ENCODE results near the gene CDC25B. TPM values are rescaled to one million over a fixed set of nuclear protein-coding genes. Genes with fewer than 3 reads are reported as not detected.

Gene CDC25B
- polyA plus RNA-seq (15.0 to 41.5 TPM (median 23.5 TPM) in 3 replicates), polyA minus RNA-seq (19.1 to 77.3 TPM (median 28.9 TPM) in 3 replicates)
- polyA plus RNA-seq (2011; ENCODE audit: low read depth), result 35.9 TPM
- polyA plus RNA-seq (2011; cell fraction: cytosol; rRNA removed), result 31.9 and 57.1 TPM in 2 replicates
- 89.9 and 117 TPM in 2 replicates for polyA plus RNA-seq (2011; cell fraction: nucleus; rRNA removed)
- polyA plus RNA-seq (2012; ENCODE audit: low replicate concordance), result 14.3 and 38.5 TPM in 2 replicates
- 34.5 TPM for polyA minus RNA-seq (2011; cell fraction: cytosol; rRNA and poly(A)+ RNA removed)
- 18.8 and 36.4 TPM in 2 replicates for polyA minus RNA-seq (2011; cell fraction: nucleus; rRNA and poly(A)+ RNA removed)

DNA sequence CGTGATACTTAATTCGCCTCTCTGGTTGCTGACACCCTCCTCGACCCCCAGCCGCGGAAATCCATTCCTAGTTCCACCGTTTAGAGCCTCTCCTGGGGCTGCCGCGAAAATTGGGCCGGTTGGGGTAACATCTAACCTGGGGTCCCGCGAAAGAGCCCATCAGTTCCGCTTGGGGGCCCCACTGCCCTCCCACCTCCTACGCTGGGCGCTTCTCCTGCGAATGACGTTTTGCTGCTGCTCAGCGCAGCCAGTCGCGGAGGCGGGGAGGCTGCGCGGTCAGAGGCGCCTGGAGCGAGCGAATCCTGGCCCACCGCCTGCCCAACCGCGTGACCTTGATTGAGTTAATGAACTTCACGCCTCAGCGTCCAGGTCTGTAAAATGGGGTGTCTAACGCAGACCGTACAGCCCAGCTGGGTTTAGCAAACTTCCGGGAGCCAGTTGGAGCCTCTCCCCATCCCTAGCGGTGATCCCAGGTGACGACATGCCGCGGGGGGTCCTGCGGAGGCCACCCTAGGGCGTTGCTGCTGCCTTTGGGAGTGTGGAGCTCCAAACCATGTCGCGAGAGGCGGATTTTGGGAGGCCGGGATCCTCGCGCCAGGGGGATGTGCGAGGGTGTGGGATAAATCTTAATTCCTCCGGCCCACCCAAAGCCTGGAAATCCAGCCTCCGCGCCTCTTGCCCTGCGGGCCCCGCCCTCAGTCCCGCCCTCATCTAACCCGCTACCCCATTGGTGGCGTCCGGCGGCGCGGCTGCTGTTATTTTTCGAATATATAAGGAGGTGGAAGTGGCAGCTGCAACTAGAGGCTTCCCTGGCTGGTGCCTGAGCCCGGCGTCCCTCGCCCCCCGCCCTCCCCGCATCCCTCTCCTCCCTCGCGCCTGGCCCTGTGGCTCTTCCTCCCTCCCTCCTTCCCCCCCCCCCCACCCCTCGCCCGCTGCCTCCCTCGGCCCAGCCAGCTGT, at the start of gene CDC25B:
Gene CDC25B, plus strand, starts transcription at position 800 of the 958 bp plus-strand sequence. CDS start 222 bp downstream, outside the sequence.
- TF ChIP-seq, protein P1, sequence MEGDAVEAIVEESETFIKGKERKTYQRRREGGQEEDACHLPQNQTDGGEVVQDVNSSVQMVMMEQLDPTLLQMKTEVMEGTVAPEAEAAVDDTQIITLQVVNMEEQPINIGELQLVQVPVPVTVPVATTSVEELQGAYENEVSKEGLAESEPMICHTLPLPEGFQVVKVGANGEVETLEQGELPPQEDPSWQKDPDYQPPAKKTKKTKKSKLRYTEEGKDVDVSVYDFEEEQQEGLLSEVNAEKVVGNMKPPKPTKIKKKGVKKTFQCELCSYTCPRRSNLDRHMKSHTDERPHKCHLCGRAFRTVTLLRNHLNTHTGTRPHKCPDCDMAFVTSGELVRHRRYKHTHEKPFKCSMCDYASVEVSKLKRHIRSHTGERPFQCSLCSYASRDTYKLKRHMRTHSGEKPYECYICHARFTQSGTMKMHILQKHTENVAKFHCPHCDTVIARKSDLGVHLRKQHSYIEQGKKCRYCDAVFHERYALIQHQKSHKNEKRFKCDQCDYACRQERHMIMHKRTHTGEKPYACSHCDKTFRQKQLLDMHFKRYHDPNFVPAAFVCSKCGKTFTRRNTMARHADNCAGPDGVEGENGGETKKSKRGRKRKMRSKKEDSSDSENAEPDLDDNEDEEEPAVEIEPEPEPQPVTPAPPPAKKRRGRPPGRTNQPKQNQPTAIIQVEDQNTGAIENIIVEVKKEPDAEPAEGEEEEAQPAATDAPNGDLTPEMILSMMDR (optimal IDR thresholded peaks at IDR 0.05 in 1 of 3, IDR thresholded peaks at IDR 0.05 in 1 of 3, conservative IDR thresholded peaks at IDR 0.05 in 1 of 3; ENCODE audit: extremely low read depth in 1 of 3, insufficient read depth in 2 of 3, low read length in 3 of 3), result peak; percentile 36 to 52 (median 43)
- TF ChIP-seq EZH2 (IDR thresholded peaks at IDR 0.05; ENCODE audit: low read length), result no peak
- DNase-seq (ENCODE audit: low read depth, low spot score), result no peak
- Histone ChIP-seq H3K9ac (ENCODE audit: control insufficient read depth, extremely low read depth, insufficient read depth, low read length) (peak within 1 kb of the TSS; percentile 88), H3K27ac (ENCODE audit: control insufficient read depth, insufficient read depth, low read length) (peak within 1 kb of the TSS; percentile 84), H3K9me1 (ENCODE audit: control insufficient read depth, extremely low read depth, insufficient read depth, low read length) (no peaks in the 10 kb centered on the region), H3K36me3 (ENCODE audit: control insufficient read depth in 2 of 2, extremely low read depth in 1 of 2, insufficient read depth in 2 of 2, low read length in 2 of 2) (peaks cover 12 to 27% of the 10 kb centered on the region in 2 experiments), H3K79me2 (ENCODE audit: control insufficient read depth, insufficient read depth, low read length) (peaks cover 32% of the 10 kb centered on the region), H4K20me1 (ENCODE audit: control insufficient read depth, extremely low read depth, insufficient read depth, low read length) (no peaks in the 10 kb centered on the region), H3K9me3 (ENCODE audit: control insufficient read depth, low read depth, low read length) (no peaks in the 10 kb centered on the region), H3K4me2 (ENCODE audit: control insufficient read depth, extremely low read depth, insufficient read depth, low read depth, low read length) (peak within 1 kb of the TSS; percentile 97), H3K4me1 (ENCODE audit: control insufficient read depth, extremely low read depth, insufficient read depth, low read length) (peaks cover 41% of the 10 kb centered on the region), H2AFZ (ENCODE audit: control insufficient read depth, low read length) (peak within 1 kb of the TSS; percentile 49), H3K4me3 (ENCODE audit: control insufficient read depth in 2 of 3, extremely low read depth in 1 of 3, insufficient read depth in 2 of 3, low read depth in 1 of 3, low read length in 3 of 3) (peak within 1 kb of the TSS; percentile 74 to 90 (median 86)), H3K27me3 (ENCODE audit: control insufficient read depth, extremely low read depth, insufficient read depth, low read length) (no peaks in the 10 kb centered on the region)
- dilution Hi-C loops (cut with MboI; ENCODE audit: extremely low pct_ligation_motif_present, low sequenced_read_pairs), result no loop called here
- FAIRE-seq, result no peak

DNA sequence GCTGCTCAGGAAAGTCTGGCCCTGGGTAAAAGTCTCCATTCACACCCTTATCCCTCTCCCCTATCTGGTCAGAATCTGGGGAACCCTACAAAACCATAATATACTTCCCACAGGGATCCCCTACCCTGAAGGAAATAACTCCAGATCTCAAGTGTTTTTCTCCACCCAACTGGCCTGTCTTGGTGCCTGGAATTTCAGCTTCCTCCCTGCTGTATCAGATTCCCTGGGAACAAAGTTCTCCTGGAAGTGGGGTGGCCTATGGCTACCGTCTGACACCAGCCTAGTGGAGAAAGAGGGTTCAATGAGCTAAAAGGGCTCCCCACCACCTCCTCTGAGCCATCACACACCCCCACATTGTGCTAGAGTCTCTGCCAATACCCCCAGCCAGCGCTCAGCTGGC, 48.6 kb upstream of the CDC25B start:
- no peak for FAIRE-seq
- no peaks in the 10 kb centered on the region for H3K79me2 ChIP-seq (ENCODE audit: control insufficient read depth, insufficient read depth, low read length)
- peaks cover 16% of the 10 kb centered on the region for H3K4me1 ChIP-seq (ENCODE audit: control insufficient read depth, extremely low read depth, insufficient read depth, low read length)
- H3K27me3 ChIP-seq (ENCODE audit: control insufficient read depth, extremely low read depth, insufficient read depth, low read length), result peaks cover 45% of the 10 kb centered on the region
- H2AFZ ChIP-seq (ENCODE audit: control insufficient read depth, low read length), result no peak overlapping the region
- H3K9me1 ChIP-seq (ENCODE audit: control insufficient read depth, extremely low read depth, insufficient read depth, low read length), result no peaks in the 10 kb centered on the region
- no peaks in the 10 kb centered on the region for H3K36me3 ChIP-seq (ENCODE audit: control insufficient read depth in 2 of 2, extremely low read depth in 1 of 2, insufficient read depth in 2 of 2, low read length in 2 of 2)
- no peak overlapping the region for H3K27ac ChIP-seq (ENCODE audit: control insufficient read depth, insufficient read depth, low read length)
- dilution Hi-C loops (cut with MboI; ENCODE audit: extremely low pct_ligation_motif_present, low sequenced_read_pairs), result no loop called here
- H3K9me3 ChIP-seq (ENCODE audit: control insufficient read depth, low read depth, low read length), result no peaks in the 10 kb centered on the region
- no peak for DNase-seq (ENCODE audit: low read depth, low spot score)
- H4K20me1 ChIP-seq (ENCODE audit: control insufficient read depth, extremely low read depth, insufficient read depth, low read length), result peaks cover 6% of the 10 kb centered on the region
- no peak overlapping the region for H3K9ac ChIP-seq (ENCODE audit: control insufficient read depth, extremely low read depth, insufficient read depth, low read length)
- no peak for TF ChIP-seq EZH2 (IDR thresholded peaks at IDR 0.05; ENCODE audit: low read length)
- TF ChIP-seq, protein P1 (optimal IDR thresholded peaks at IDR 0.05 in 1 of 3, IDR thresholded peaks at IDR 0.05 in 1 of 3, conservative IDR thresholded peaks at IDR 0.05 in 1 of 3; ENCODE audit: extremely low read depth in 1 of 3, insufficient read depth in 2 of 3, low read length in 3 of 3), result no peak
- no peak overlapping the region for H3K4me3 ChIP-seq (ENCODE audit: control insufficient read depth in 2 of 3, extremely low read depth in 1 of 3, insufficient read depth in 2 of 3, low read depth in 1 of 3, low read length in 3 of 3)
- H3K4me2 ChIP-seq (ENCODE audit: control insufficient read depth, extremely low read depth, insufficient read depth, low read depth, low read length), result no peak overlapping the region

Measured in keratinocyte (primary cell).